ENCODE measurements around the gene BAIAP3. TPM values are rescaled to one million over a fixed set of nuclear protein-coding genes. Genes with fewer than 3 reads are reported as not detected.

BAIAP3 gene
- total and polyA plus RNA-seq, 2 of the 8 experiments (the other 6 are each of a cell fraction or from before 2014, with no cell fraction given): 2.9 to 6.8 TPM

- H2BK15ac ChIP-seq (ENCODE audit: low read length): no peak overlapping the region
- POLR2A ChIA-PET (ENCODE audit: partially characterized antibody): interaction anchor here (1.3 kb wide), 1 partner anchor 18 kb away, joined by 3 read pairs; no protein-coding TSS in a partner anchor
- no peaks in the 10 kb centered on the region; a peak in 2 of 8 replicates for H3K36me3 ChIP-seq (ENCODE audit: control insufficient read depth in 2 of 4, insufficient read depth in 4 of 4, low read length in 3 of 4)
- H2BK20ac ChIP-seq (ENCODE audit: low read length): no peak overlapping the region
- no peak overlapping the region for H2BK120ac ChIP-seq (replicated peaks; ENCODE audit: low read depth, low read length)
- H3K23me2 ChIP-seq (ENCODE audit: low read depth, low read length): peaks cover 10% of the 10 kb centered on the region
- H3K18ac ChIP-seq (ENCODE audit: extremely low read depth, low read length): no peak overlapping the region
- peaks cover 0 to 7% (median 5%) of the 10 kb centered on the region in 4 experiments; a peak in 5 of 7 replicates for H3K4me1 ChIP-seq (replicated peaks in 1 of 4; ENCODE audit: control insufficient read depth in 3 of 4, insufficient read depth in 4 of 4, low read length in 3 of 4)
- no peaks in the 10 kb centered on the region for H3K9me3 ChIP-seq (ENCODE audit: insufficient read depth in 2 of 2, low read depth in 1 of 2, low read length in 1 of 2)
- H4K8ac ChIP-seq (ENCODE audit: extremely low read depth, insufficient read depth, low read length): peak overlapping the region; percentile 79; the same call in 1 of the 2 replicates
- no peaks in the 10 kb centered on the region for H3K27me3 ChIP-seq (replicated peaks in 1 of 4; ENCODE audit: control insufficient read depth in 3 of 4, extremely low read depth in 1 of 4, insufficient read depth in 3 of 4, low read length in 3 of 4)
- no peak overlapping the region for H3K56ac ChIP-seq (replicated peaks; ENCODE audit: insufficient read length, low read depth, low read length)
- H4K20me1 ChIP-seq (replicated peaks in 1 of 2; ENCODE audit: control insufficient read depth in 1 of 2, insufficient read depth in 2 of 2, low read length in 2 of 2): peaks cover 0 to 3% of the 10 kb centered on the region in 2 experiments
- H3K14ac ChIP-seq (ENCODE audit: insufficient read length): no peak overlapping the region
- H3K9ac ChIP-seq (replicated peaks in 1 of 4; ENCODE audit: extremely low read depth in 1 of 4, low read depth in 3 of 4, low read length in 3 of 4): no peak overlapping the region
- DNase-seq (ENCODE audit: low read depth in 1 of 2, low spot score in 2 of 2) (no peak), FAIRE-seq (no peak)
- no peak overlapping the region for H4K91ac ChIP-seq (replicated peaks; ENCODE audit: insufficient read length, low read length)
- H2AK5ac ChIP-seq (ENCODE audit: low read depth, low read length): no peak overlapping the region
- no peak overlapping the region for H3K4me2 ChIP-seq (ENCODE audit: insufficient read depth in 1 of 2, low read depth in 2 of 2, low read length in 2 of 2)
- H2AFZ ChIP-seq (ENCODE audit: low read length): no peak overlapping the region
- 97% methylated on average over 14 of the region's 18 CpGs; no CpG with 5 or more reads in 1 of the 2 experiments for WGBS, 2 experiments (ENCODE audit: extremely low coverage in 1 of 2, insufficient coverage in 1 of 2, insufficient read length in 1 of 2, insufficient replicate concordance in 2 of 2, low coverage in 1 of 2, low lambda C conversion rate in 2 of 2, missing lambda C conversion rate in 1 of 2)
- no peak overlapping the region for H2BK5ac ChIP-seq (ENCODE audit: low read depth, low read length)
- CTCF ChIA-PET (ENCODE audit: partially characterized antibody): interaction anchor here (0.6 to 1.7 kb wide), 5 partner anchors 12 to 654 kb away, joined by 3 to 7 read pairs (median 4); no protein-coding TSS in a partner anchor
- no peak overlapping the region for H3K23ac ChIP-seq (ENCODE audit: insufficient read length)
- H2BK12ac ChIP-seq (ENCODE audit: low read depth, low read length): no peak overlapping the region
- no peak overlapping the region for H4K5ac ChIP-seq (ENCODE audit: insufficient read length, low read depth, low read length)
- H3K27ac ChIP-seq (ENCODE audit: low read depth, low read length): no peak overlapping the region
- peaks cover 4 to 5% of the 10 kb centered on the region in 2 experiments; a peak in 2 of 4 replicates for H3K79me2 ChIP-seq (ENCODE audit: control insufficient read depth in 1 of 2, insufficient read depth in 2 of 2, low read length in 2 of 2)
- no peaks in the 10 kb centered on the region for H3K79me1 ChIP-seq (ENCODE audit: low read depth, low read length)
- no peak overlapping the region for H3K4me3 ChIP-seq (ENCODE audit: extremely low read depth in 1 of 4, insufficient read depth in 2 of 4, low read depth in 3 of 4, low read length in 4 of 4)
- no peak overlapping the region for H3K4ac ChIP-seq (replicated peaks; ENCODE audit: insufficient read length, low read depth, low read length)
Measured at GRCh38 chr16:1383556-1383955, 50.1 kb downstream of the BAIAP3 start.
